ENCODE data around the gene SLAIN1.
"Not testable (repeated sequence)": the region's sequence is repeated elsewhere in the genome, so short reads cannot be mapped to it uniquely, and the experiment has no call there.

Gene SLAIN1

DNA sequence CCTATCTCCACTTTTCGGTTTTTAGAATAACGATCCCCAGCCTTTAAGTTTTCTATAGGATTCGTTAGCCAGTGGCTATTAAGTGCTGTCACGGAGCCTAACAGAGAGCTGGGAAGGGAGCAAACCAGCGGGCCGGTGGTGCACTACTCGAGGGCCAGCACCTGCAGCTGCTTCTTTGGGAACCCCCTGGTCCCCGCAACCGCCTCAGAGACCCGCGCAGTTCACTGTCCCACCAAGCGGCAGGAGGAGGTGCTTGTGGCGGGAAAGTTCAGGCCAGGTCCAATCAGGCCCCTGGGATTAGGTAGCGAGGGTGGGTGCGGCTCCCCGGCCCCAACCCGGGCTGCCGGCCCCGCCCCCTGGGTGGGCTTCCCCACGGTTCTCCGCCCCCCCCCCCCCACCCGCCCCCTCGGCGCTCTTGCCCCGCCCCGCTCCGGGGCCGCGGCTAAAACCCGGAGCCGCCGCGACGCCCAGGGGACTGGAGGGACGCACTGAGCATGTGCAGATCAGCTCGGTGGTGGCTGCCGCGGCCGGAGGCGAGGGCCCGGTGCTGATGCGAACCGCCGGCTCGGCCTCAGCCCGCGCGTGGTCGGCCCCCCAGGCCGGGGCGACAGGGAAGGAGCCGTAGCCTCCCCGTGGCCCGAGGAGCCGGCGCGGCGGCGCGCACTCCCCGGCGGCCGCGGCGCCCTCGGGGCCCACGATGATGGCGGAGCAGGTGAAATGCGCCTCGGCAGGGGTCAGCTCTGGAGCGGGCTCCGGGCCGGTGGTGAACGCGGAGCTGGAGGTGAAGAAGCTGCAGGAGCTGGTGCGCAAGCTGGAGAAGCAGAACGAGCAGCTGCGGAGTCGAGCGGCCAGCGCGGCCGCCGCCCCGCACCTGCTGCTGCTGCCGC is at the start of gene SLAIN1:
Gene SLAIN1, plus strand, starts transcription at position 471 of the 887 bp plus-strand sequence. Its CDS starts 227 bp downstream, at position 698.
- DNase-seq, result peak; percentile 76

DNA sequence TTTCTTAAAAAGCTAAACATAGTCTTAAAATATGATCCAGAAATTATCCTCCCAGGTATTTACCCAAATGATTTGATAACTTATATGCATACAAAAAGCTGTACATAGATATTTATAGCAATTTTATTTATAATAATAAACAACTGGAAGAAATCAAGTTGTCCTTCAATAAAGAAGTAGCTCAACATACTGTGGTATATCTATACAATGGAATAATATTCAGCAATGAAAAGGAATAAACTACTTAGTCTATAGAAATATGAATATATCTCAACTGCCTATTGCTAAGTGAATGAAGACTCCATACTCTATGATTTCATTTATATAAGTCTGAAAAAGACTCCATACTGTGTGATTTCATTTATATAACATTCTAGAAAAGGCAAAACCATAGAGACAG is 47.1 kb upstream of the SLAIN1 start:
- DNase-seq, result no peak

DNA sequence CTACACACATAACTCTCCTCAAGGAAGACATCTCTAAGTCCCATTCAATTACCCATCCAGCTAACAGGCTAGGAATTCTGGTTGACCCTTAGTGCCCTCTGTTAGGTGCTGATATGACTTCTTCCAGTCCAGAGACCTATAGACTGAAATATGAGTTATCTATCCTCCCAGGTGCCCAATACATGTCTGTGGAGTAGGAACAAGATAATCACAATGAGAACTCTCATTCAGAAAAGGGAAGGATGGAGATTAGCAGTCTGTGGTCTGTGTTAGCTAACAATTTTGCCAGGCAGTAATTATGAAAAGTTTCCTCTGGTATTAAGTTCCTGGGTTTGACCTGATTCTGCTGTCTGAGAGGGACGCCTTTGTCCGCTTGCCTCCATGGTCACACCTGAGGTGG is 44.2 kb upstream of the SLAIN1 start:
- DNase-seq, result no peak

DNA sequence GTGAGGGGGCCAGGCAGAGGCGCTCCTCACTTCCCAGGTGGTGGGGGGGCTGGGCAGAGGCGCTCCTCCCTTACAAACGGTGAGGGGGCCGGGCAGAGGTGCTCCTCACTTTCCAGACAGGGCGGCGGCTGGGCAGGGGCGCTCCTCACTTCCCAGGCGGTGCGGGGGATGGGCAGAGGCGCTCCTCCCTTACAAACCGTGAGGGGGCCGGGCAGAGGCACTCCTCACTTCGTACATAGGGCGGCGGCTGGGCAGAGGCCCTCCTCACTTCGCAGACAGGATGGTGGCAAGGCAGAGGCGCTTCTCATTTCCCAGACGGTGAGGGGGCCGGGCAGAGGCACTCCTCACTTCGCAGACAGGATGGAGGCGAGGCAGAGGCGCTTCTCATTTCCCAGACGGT is 37.5 kb upstream of the SLAIN1 start:
- DNase-seq, result not testable (repeated sequence)

DNA sequence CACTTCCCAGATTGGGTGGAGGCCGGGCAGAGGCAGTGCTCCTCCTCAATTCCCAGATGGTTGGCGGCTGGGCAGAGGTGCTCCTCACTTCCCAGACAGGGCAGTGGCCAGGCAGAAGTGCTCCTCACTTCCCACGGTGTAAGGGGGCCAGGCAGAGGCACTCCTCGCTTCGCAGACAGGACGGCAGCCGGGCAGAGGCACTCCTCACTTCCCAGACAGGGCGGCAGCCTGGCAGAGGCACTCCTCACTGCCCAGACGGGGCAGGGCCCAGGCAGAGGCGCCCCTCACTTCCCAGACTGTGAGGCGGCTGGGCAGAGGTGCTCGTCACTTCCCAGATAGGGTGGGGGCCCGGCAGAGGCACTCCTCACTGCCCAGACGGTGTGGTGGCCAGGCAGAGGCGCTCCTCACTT is 36.6 kb upstream of the SLAIN1 start:
- no peak for DNase-seq

DNA sequence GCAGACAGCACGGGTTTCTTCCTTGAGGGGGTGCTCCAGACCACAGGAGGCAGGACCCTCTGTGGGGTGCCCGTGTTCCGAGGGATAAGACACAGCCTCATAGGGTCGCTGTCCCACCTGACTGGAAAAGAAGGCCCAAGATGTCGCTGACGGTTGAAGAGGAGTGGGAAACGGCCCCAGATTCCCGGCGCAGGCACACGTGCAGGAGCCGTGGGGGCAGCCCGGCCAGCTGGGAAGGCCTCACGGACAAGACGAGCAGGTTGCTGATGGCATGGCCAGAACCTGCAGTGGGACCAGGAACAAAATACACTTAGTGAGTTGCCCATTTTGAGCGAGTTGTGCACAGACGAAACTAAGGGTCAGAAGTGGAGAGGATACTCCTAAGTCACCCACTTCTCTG is 35.2 kb upstream of the SLAIN1 start:
- DNase-seq, result not testable (repeated sequence)

DNA sequence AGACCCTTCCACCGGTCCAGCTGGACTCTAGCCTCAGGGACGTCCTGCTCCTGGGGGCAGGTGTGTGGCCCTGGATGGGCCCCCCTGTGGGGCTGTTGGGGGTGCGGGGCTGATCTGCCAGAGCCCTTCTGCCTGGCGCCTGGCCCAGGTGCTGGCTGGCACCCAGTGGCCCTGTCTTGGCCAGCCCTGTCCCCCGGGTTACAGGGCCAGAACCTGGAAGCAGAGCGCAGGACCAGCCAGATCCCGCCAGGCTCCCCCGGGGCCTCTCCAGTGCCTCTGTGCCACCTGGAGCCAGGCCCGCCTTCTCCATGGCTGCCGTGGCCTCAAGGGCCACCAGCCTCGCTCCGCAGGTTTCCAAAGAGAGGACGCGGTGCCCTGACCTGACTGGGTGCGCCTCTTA is 34.7 kb upstream of the SLAIN1 start:
- DNase-seq, result not testable (repeated sequence)

DNA sequence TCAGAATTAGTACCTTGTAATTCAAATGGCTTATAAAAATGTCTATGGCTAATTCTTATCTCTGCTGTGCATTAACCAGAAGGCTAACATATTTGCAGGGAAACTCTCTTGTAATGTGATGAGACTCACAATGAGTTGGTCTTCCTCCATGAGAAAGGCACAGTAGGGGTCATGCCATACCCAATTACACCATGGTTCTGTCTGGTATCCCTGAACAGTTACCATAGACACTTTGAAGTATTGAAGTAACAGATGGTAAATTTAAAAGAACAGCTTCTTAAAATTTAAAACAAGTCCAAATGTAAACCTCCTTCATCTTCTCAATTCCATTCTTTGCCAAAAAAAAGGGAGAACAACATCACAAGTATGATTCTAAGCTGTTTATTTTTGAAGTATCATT is 22.6 kb upstream of the SLAIN1 start:
- DNase-seq, result no peak

DNA sequence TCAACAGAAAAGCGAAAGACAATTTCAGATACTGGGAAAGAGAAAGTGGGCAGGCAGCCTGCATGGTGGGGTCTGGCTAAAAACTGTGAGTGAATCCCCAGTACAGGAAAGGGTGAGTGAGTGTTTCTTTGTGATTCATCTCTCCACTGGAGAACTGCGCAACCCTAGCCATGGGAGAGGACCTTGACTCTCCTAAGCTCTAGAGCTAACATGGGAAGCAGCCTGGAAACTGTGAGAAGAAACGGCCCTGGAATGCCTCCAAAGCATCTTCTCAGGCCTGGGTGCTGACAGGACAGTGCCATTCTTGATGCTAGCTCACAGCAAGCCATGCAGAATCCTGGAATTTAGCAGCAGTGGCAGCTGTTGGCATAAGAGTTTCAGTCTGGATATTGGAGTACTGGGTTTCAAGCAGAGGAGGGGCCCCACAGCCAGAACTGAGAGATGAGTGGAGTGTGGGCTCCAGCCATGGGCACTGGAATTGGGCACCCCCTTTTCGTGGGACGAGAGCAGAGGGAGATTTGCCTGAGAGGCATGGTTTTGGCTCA is 18.7 kb upstream of the SLAIN1 start:
- DNase-seq, result no peak

DNA sequence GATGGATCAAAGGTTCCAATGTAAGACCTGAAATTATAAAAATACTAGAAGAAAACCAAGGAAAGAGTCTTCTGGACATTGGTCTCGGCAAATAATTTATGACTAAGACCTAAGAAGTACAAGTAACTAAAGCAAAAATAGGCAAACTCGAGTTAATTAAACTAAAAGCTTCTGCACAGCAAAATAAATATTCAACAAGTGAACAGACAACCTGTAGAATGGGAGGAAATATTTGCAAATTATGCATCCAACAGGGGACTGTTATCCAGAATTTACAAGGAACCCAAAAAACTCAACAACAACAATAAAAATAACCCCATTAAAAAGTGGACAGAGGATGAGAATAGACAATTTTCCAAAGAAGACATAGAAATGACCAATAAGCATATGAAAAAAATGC is 9.7 kb upstream of the SLAIN1 start:
- no peak for DNase-seq

DNA sequence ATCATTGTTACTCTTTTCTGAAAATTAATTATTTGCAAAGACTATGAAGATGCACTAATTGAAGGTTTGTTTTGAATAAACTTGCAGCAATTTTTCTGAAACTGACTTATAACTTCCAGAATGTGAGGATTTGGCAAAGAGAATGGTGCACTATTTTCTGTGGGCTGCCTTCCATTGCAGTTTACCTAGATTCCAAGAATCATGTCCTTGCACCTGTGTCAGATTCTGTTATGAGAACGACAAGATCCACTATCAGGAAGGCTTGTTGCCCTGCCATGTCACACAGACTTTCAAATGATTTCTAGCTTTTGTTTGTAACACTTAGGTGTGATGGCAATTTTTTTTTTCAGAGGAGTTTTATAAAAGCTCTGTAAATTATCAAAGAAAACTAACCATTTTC is 5.6 kb upstream of the SLAIN1 start:
- no peak for DNase-seq

DNA sequence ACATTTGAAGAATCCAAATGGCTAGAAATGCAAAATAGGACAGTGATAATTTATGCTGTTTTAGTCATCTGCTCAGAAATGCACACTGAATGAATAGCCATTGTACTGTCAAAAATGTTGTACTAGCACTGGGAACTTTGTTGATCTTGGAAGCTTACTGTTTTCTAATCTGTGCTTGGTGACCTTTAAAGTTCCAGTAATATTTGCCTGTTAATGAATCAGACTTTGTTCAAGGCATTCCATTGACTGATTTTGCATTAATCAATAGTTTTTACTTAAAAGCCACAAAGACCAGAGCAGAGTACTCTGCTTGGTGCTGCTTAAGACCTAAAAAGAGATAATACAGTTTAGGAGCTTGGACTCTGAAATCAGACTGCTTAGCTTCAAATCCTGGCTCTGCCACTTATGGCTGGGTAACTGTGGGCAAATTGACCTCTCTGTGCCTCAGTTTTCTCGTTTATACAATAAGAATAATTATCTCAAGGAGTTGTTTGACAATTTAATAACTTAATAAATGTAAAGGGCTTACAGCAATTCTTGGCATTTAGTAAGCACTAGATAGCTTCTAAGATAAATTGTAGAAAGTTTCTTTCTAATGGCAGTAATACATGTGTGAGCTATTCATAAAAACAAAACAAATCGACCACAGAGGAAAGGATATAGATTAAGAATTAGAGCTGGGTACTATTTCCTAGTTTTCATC is 4.6 kb upstream of the SLAIN1 start:
- no peak for DNase-seq

DNA sequence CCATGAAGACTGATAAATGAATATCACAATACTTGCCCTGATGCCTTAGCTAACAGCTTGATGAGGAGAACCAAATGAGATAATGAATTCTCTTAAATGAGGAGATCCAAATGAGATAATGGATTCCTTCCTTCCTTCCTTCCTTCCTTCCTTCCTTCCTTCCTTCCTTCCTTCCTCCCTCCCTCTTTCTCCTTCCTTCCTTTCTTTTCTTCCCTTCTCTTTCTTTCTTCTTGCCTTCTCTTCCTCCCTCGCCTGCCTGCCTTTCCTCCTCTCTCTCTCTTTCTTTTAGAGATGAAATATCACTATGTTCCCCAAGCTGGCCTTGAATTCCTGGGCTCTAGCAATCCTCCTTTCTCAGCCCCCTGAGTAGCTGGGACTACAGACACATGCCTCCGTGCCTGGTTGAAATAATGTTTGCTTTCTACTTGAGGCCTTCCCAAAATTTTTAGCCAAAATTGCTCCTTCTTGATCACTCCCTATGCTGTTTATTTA is 4.0 kb upstream of the SLAIN1 start:
- no peak for DNase-seq

DNA sequence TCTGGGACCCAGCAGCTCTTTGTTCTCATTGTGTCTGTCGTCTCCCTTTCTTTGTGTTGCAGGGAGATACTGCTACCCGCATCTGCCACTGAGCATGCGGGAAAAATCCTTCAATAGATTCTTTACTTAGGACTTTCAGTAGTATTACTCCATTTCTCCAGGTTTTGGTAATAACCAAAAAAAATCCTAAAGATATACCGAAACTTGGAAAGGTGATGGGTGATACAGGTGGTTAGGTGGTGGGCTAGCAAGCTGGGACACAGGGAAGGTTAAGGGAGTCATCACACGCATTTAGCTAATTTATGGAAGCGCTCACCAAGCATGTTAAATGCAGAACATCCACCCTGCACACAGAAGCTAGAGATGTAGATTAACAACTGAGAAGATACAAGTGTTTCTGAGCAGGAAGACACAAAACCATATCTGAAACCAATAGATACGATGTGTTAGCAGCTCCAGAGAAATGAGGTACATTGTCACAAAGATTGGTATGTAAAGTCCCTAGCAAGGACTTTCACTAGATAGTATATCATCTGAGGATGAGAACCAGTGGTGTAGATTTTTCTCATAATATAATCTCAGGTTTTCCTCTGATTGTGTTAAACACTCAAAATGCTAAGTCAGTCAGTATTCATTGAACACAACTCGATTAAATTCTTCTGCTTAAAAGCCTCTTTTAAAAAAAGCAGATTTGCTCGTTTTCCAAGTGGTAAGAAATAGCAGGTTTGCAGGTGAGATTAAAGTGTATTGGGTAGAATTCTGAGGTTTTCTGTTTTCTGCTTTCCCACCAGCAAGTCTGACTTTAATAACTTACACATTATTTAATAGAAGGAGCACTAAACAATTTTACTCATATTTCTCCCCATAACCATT is 1.2 kb upstream of the SLAIN1 start:
- DNase-seq, result peak; percentile 39

DNA sequence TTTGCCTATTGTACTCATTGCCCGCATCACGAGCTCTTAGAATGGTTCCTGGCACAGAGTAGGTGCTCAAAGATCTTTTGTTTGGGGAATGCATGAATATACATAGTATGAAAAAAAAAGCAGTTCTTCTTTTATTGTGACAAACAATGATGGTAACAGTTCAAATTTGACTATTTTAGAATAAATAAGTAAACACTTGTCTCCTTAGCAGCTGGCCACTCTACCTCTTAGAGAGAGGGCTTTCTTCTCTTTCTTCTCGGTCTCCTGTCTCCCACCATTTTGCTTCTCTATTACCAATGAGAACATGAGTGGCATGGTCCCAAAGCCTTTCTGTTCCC is 639 bp upstream of the SLAIN1 start:
- DNase-seq, result no peak

DNA sequence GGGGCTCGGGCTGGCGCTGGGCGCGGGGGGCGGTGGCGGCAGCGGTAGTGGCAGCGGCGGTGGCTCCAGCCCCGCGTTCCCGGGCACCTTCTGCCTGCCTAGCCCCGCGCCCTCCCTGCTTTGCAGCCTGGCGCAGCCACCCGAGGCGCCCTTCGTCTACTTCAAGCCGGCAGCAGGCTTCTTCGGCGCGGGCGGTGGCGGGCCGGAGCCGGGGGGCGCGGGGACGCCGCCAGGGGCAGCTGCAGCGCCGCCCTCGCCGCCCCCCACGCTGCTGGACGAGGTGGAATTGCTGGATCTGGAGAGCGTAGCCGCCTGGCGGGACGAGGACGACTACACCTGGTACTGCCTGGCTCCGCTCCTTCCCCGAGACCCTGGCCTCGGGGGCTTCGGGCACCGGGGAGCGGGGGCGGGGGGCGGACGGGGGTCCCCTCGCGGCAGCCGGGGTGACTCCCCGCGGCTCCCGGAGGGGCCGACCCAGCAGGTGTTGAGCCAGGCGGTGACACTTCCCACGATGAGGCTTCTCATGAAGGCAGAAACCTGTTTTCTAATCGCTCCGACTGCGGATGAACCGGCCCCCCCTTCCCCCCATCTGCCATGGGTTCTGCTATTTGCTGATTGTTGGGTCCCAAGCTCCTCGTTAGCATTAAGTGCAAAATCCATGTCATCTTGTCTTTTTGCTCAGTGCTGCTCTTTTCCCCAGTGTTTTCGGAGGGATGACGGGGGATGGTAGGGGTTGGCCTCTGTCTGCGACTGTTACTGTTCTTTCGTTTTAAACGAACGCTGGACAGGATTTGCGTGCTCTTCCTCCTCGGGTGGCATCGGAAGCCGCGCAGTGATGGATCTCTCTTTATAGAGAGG is 943 bp downstream of the SLAIN1 start:
- peak; percentile 44 for DNase-seq

DNA sequence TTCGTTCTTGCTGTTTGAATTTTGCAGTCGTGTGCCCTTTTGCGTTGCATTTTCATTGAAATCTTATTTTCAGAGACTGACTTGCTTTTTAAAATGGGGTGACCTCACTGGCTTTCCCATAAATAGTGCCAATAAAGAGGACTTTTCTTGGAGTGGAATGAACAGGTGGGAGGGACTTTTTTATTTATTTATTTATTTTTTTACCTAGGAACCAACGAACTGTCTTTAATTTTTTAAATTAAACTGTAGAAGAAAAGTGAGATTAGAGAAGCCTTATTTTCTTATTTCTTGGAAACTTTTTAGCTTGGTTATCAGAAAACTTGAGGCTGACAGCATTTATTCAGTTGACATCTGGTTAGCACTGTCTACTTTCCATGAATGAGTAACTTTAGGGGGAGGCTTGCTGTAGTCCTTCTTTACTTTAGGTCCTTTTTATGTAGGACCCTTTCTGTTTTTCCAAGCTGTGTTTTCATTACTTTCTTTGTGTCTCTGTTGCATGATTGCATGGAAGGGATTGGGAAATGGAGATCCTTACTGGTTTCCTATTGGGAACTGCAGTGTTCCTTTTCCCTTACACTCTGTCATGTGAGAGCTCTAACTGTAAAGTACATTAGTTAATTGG is 1.7 kb downstream of the SLAIN1 start:
- no peak for DNase-seq

DNA sequence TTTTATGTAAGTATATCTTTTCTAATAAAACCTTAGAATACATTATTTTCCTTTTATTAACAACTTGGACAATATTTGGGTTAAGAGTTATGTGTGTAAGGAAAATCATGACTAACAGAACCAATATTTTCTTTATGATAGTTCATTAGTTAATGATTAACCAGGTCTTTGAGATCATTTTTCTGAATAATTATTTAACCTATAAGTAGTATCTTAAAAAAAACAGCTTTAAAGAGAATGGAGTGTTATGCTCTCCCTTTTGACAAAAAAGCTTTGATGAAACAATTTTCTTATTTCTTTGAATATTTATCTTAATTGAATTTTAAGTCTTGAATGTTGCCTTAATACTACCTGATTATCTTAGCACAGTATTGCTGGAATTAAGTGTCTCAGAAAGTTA is 3.8 kb downstream of the SLAIN1 start:
- no peak for DNase-seq

DNA sequence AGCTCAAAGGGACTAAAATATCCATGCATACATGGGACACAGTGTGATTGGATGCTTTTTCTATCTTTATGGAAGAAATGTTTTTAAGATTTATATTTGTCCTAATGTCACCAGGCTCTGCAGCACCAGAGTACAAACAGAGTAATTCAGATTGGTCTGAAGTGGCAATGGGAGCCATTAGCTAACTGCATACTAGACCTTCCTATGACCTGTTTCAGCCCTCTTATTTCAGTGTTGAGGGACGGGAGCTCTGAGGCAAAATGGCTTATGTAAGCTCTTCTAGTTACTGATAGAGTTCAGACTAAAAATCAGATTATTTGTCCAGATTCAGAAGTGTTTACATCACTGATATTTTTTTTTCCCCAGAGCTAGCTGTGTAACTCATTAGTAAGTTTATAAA is 4.9 kb downstream of the SLAIN1 start:
- no peak for DNase-seq

DNA sequence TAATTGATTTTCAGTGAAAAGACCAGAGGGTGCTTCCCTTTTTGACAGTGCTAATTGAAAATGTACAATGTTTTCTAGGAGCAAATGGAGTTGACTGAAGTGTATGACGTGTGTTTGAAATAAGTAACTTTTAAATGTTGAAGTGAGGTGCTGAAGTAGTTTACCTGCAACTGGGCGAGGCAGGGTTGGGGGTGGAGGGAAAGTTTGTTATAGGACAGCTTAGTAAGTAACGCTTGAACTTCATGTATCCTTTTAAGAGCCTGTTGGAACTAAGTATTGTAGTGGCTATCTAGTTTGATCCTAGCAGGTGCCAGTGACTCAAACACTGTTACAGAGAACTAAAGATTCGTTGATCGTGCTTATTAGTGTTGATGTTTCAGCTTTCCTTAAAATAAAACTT is 5.9 kb downstream of the SLAIN1 start:
- no peak for DNase-seq

DNA sequence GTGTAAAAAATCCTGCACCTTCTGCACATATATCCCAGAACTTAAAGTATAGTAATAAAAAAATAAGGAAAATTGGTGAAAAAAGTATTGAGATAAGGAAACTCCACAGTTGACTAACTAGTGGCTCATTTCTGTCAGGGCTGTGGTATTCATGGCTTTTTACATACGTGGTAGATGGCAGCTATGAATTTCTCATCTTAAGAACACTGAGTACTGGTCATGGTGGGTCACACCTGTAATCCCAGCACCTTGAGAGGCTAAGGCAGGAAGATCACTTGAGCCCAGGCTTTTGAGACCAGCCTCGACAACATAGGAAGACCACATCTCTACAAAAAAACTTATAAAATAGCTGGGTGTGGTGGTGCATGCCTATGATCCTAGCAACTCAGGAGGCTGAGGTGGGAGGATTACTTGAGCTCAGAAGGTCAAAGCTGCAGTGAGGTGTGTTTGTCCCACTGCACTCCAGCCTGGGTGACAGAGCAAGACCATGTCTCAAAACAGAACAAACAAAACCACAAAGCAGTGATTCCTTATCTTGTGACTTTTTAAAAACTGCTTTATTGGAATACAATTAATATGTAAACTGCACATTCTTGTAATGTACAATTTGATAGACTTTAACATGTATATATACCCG is 16.8 kb downstream of the SLAIN1 start:
- DNase-seq, result no peak

Measured in COR-L47 (cell line).